Activated CD8-positive, alpha-beta memory T cell treated with anti-CD3 and anti-CD28 coated beads for 48 hours (primary cell): ENCODE results near the gene C12orf56.
"Not testable (repeated sequence)": the region's sequence is repeated elsewhere in the genome, so short reads cannot be mapped to it uniquely, and the experiment has no call there.

Experiments
- DNase-seq, 3 experiments: peaks; one replicate each; pipeline ENCODE4 v3.0.0-alpha.2; 2020; ENCODE audit warnings: low read depth in 2 of 3, low spot score in 2 of 3

Gene C12orf56

GRCh38 chr12:64387197-64387816 lies 3.3 kb downstream of the C12orf56 start:
- DNase-seq, result no peak

- no peak for DNase-seq
Observed at GRCh38 chr12:64385468-64385867, 5.1 kb downstream of the C12orf56 start.

- DNase-seq, result no peak
Observed at GRCh38 chr12:64385019-64385418, 5.5 kb downstream of the C12orf56 start.

- no peak for DNase-seq
Observed at GRCh38 chr12:64383675-64384074, 6.9 kb downstream of the C12orf56 start.

- no peak for DNase-seq
Observed at GRCh38 chr12:64362721-64363305, 27.7 kb downstream of the C12orf56 start.

GRCh38 chr12:64361173-64361572 lies 29.4 kb downstream of the C12orf56 start:
- not testable (repeated sequence) for DNase-seq

- DNase-seq, result not testable (repeated sequence)
Observed at GRCh38 chr12:64356209-64356608, 34.3 kb downstream of the C12orf56 start.

GRCh38 chr12:64352181-64352580 lies 38.4 kb downstream of the C12orf56 start:
- DNase-seq, result no peak

- no peak for DNase-seq
Observed at GRCh38 chr12:64351265-64351664, 39.3 kb downstream of the C12orf56 start.

- no peak for DNase-seq
Observed at GRCh38 chr12:64347630-64348029, 42.9 kb downstream of the C12orf56 start.

GRCh38 chr12:64344631-64345030 lies 45.9 kb downstream of the C12orf56 start:
- not testable (repeated sequence) for DNase-seq

GRCh38 chr12:64340546-64340945 lies 50.0 kb downstream of the C12orf56 start:
- not testable (repeated sequence) for DNase-seq

- no peak for DNase-seq
Observed at GRCh38 chr12:64335886-64336466, 54.6 kb downstream of the C12orf56 start.

- DNase-seq, result no peak
Observed at GRCh38 chr12:64332938-64333337, 57.6 kb downstream of the C12orf56 start.

- no peak for DNase-seq
Observed at GRCh38 chr12:64332296-64332695, 58.3 kb downstream of the C12orf56 start.

- not testable (repeated sequence) for DNase-seq
Observed at GRCh38 chr12:64329031-64329710, 61.4 kb downstream of the C12orf56 start.

GRCh38 chr12:64325055-64325454 lies 65.5 kb downstream of the C12orf56 start:
- no peak for DNase-seq

- no peak for DNase-seq
Observed at GRCh38 chr12:64323476-64324225, 66.9 kb downstream of the C12orf56 start.

GRCh38 chr12:64323006-64323405 lies 67.6 kb downstream of the C12orf56 start:
- no peak for DNase-seq

GRCh38 chr12:64320611-64321010 lies 69.9 kb downstream of the C12orf56 start:
- no peak for DNase-seq

- DNase-seq, result not testable (repeated sequence)
Observed at GRCh38 chr12:64319540-64320225, 70.9 kb downstream of the C12orf56 start.
